GM23338 (cell line): Measurements from ENCODE around the gene CPB2. TPM values are rescaled to one million over a fixed set of nuclear protein-coding genes. Genes with fewer than 3 reads are reported as not detected.

Experiments
- ATAC-seq: fragments of 200-7000 bp; cut with Tn5 transposase; 3 replicates; pipeline ENCODE4 v1.9.1; 2020
- DNase-seq: peaks from one replicate; pipeline ENCODE4 v3.0.0-alpha.2; 2015; ENCODE audit warnings: low spot score
- H2AFZ ChIP-seq: fragments of 200-600 bp; sonication (generic); 2 replicates; pipeline ENCODE4 v1.8.0; 2016; ENCODE audit warnings: antibody characterized with exemption, mild to moderate bottlenecking, moderate library complexity
- H3F3A ChIP-seq: fragments of 200-600 bp; sonication (generic); replicated peaks from 2 replicates; pipeline ENCODE4 v1.8.0; 2017; ENCODE audit warnings: antibody characterized with exemption, mixed run types, low read depth
- H3K27ac ChIP-seq: fragments of 200-600 bp; sonication (generic); 2 replicates; pipeline ENCODE4 v1.6.1; 2016; ENCODE audit warnings: low read depth
- H3K27me3 ChIP-seq: fragments of 200-600 bp; sonication (generic); 2 replicates; pipeline ENCODE4 v1.8.0; 2016; ENCODE audit warnings: mild to moderate bottlenecking, mixed run types, moderate library complexity; ENCODE audit not compliant: insufficient read depth
- H3K36me3 ChIP-seq: fragments of 200-600 bp; sonication (generic); 2 replicates; pipeline ENCODE4 v1.8.0; 2016; ENCODE audit warnings: mild to moderate bottlenecking; ENCODE audit not compliant: insufficient read depth
- H3K4me1 ChIP-seq: fragments of 200-600 bp; sonication (generic); 2 replicates; pipeline ENCODE4 v1.8.0; 2016; ENCODE audit warnings: mild to moderate bottlenecking, moderate library complexity; ENCODE audit not compliant: insufficient read depth
- H3K4me2 ChIP-seq: fragments of 200-600 bp; sonication (generic); 2 replicates; pipeline ENCODE4 v1.7.1; 2017; ENCODE audit warnings: mixed run types
- H3K4me3 ChIP-seq: fragments of 200-600 bp; sonication (generic); 2 replicates; pipeline ENCODE4 v1.6.1; 2016; ENCODE audit warnings: mixed run types
- H3K79me2 ChIP-seq: fragments of 200-600 bp; sonication (generic); replicated peaks from 2 replicates; pipeline ENCODE4 v1.8.0; 2017; ENCODE audit warnings: mild to moderate bottlenecking; ENCODE audit not compliant: insufficient read depth
- H3K9me2 ChIP-seq: fragments of 200-600 bp; sonication (generic); 2 replicates; pipeline ENCODE4 v1.8.0; 2017; ENCODE audit not compliant: insufficient read depth
- H4K20me1 ChIP-seq: fragments of 200-600 bp; sonication (generic); replicated peaks from 2 replicates; pipeline ENCODE4 v1.8.0; 2017; ENCODE audit warnings: mild to moderate bottlenecking; ENCODE audit not compliant: insufficient read depth
- H3K27ac Mint-ChIP-seq: 2 replicates; pipeline ENCODE4 v1.8.0; 2020; ENCODE audit warnings: inconsistent platforms, mild to moderate bottlenecking, moderate library complexity, mixed read lengths
- H3K27me3 Mint-ChIP-seq: 3 replicates; pipeline ENCODE4 v1.8.0; 2022; ENCODE audit warnings: low read depth, mild to moderate bottlenecking, moderate library complexity, mixed read lengths, inconsistent platforms; ENCODE audit not compliant: insufficient read depth, poor library complexity
- H3K36me3 Mint-ChIP-seq: 3 replicates; pipeline ENCODE4 v1.8.0; 2021; ENCODE audit warnings: low read depth, mild to moderate bottlenecking, inconsistent platforms, moderate library complexity, mixed read lengths
- H3K4me1 Mint-ChIP-seq: 3 replicates; pipeline ENCODE4 v1.8.0; 2020; ENCODE audit warnings: mild to moderate bottlenecking, inconsistent platforms, mixed read lengths
- H3K4me3 Mint-ChIP-seq: 3 replicates; pipeline ENCODE4 v1.8.0; 2021; ENCODE audit warnings: moderate library complexity, mild to moderate bottlenecking, inconsistent platforms, mixed read lengths
- H3K9me3 Mint-ChIP-seq: 3 replicates; pipeline ENCODE4 v1.8.0; 2020; ENCODE audit warnings: moderate library complexity, mild to moderate bottlenecking, inconsistent platforms, mixed read lengths
- CREB1 ChIP-seq: fragments of 250-450 bp; sonication (Bioruptor Pico); IDR thresholded peaks from 2 replicates; pipeline ENCODE4 v1.5.0; 2020; ENCODE audit warnings: low read depth, mild to moderate bottlenecking, moderate library complexity
- CTCF ChIP-seq, 2 experiments: fragments of 200-600 bp in 1 of 2; sonication (generic) in 1 of 2; conservative IDR thresholded peaks; 2 replicates each; pipeline versions ENCODE4 v1.5.1 to v1.6.1; 2016 to 2017; ENCODE audit warnings: antibody characterized with exemption in 2 of 2, low read depth in 2 of 2, mild to moderate bottlenecking in 2 of 2, moderate library complexity in 1 of 2
- POLR2AphosphoS5 ChIP-seq: IDR thresholded peaks from 2 replicates; pipeline ENCODE4 v1.6.1; 2016; ENCODE audit warnings: antibody characterized with exemption, low read depth
- REST ChIP-seq: IDR thresholded peaks from one replicate; pipeline ENCODE4 v1.6.1; 2018; ENCODE audit warnings: antibody characterized with exemption; ENCODE audit not compliant: unreplicated experiment
- STAT1 ChIP-seq: IDR thresholded peaks from one replicate; pipeline ENCODE4 v1.6.1; 2016; ENCODE audit warnings: antibody characterized with exemption; ENCODE audit not compliant: unreplicated experiment
- ZNF114 ChIP-seq: fragments of 250-450 bp; sonication (Bioruptor Pico); IDR thresholded peaks from 2 replicates; pipeline ENCODE4 v1.5.0; 2020; ENCODE audit warnings: mild to moderate bottlenecking, moderate library complexity
- ZNF331 ChIP-seq: fragments of 250-450 bp; sonication (Bioruptor Pico); IDR thresholded peaks from 2 replicates; pipeline ENCODE4 v1.5.0; 2020; ENCODE audit warnings: low read depth, mild to moderate bottlenecking, moderate library complexity
- polyA plus RNA-seq: library from polyadenylated mRNA; unstranded; fragments of >200 nt; fragmentation: Nextera tagmentation; extraction: Ambion mirVana; gene quantifications from 2 replicates; pipeline ENCODE4 v1.2.1, GENCODE V29; 2016
- total RNA-seq: library from RNA; depleted of rRNA; stranded (reverse); fragments of >200 nt; shearing (Covaris generic); gene quantifications from 2 replicates; pipeline ENCODE4 v1.2.3, GENCODE V29; 2014

CPB2 gene
- total and polyA plus RNA-seq, 2 experiments from 2014 or later = 0.47 TPM; not detected in 1

- TF ChIP-seq REST (no peak), CREB1 (CRISPR knock-in tag) (no peak), POLR2AphosphoS5 (no peak)
Observed at GRCh38 chr13:46022481-46022880, 82.4 kb downstream of the CPB2 start (continued).

GRCh38 chr13:46016216-46016615, 88.6 kb downstream of the CPB2 start:
- no peaks in the 10 kb centered on the region for H3K9me2 ChIP-seq
- Mint-ChIP-seq H3K27ac (no peak overlapping the region), H3K9me3 (no peaks in the 10 kb centered on the region), H3K4me3 (no peak overlapping the region), H3K27me3 (no peaks in the 10 kb centered on the region), H3K36me3 (peaks cover 11% of the 10 kb centered on the region; the same call in 2 of the 3 replicates), H3K4me1 (no peaks in the 10 kb centered on the region)
- no peak overlapping the region for H3K4me2 ChIP-seq
- no peaks in the 10 kb centered on the region for H3K79me2 ChIP-seq
- H3K36me3 ChIP-seq = peaks cover 11% of the 10 kb centered on the region; the same call in 1 of the 2 replicates
- H3K27ac ChIP-seq = no peak overlapping the region
- ATAC-seq (no peak), DNase-seq (no peak)
- H4K20me1 ChIP-seq = peaks cover 5% of the 10 kb centered on the region; the same call in 1 of the 2 replicates
- no peaks in the 10 kb centered on the region for H3F3A ChIP-seq
- H3K27me3 ChIP-seq = no peaks in the 10 kb centered on the region
- TF ChIP-seq POLR2AphosphoS5 (no peak), ZNF331 (CRISPR knock-in tag) (no peak), STAT1 (no peak)
- H3K4me3 ChIP-seq = no peak overlapping the region
- H3K4me1 ChIP-seq = no peaks in the 10 kb centered on the region
- H2AFZ ChIP-seq = no peak overlapping the region

GRCh38 chr13:46015366-46015765, 89.5 kb downstream of the CPB2 start:
- no peaks in the 10 kb centered on the region for H3K9me2 ChIP-seq
- peaks cover 13% of the 10 kb centered on the region; the same call in 2 of the 3 replicates for H3K36me3 Mint-ChIP-seq
- no peaks in the 10 kb centered on the region for H3K27me3 Mint-ChIP-seq
- H3K79me2 ChIP-seq = no peaks in the 10 kb centered on the region
- no peak for DNase-seq
- H3K27me3 ChIP-seq = no peaks in the 10 kb centered on the region
- H3K4me2 ChIP-seq = no peak overlapping the region
- no peaks in the 10 kb centered on the region for H3K4me1 Mint-ChIP-seq
- no peak for TF ChIP-seq ZNF114 (CRISPR knock-in tag)
- no peak for TF ChIP-seq CTCF (conservative IDR thresholded peaks at IDR 0.05; ENCODE audit: low read depth in 2 of 2)
- no peak overlapping the region for H2AFZ ChIP-seq
- no peak overlapping the region for H3K27ac ChIP-seq
- no peaks in the 10 kb centered on the region for H3F3A ChIP-seq
- H3K4me1 ChIP-seq = no peaks in the 10 kb centered on the region
- no peak overlapping the region for H3K4me3 Mint-ChIP-seq
- peaks cover 5% of the 10 kb centered on the region; the same call in 1 of the 2 replicates for H4K20me1 ChIP-seq
- H3K36me3 ChIP-seq = peaks cover 11% of the 10 kb centered on the region; the same call in 1 of the 2 replicates
- no peaks in the 10 kb centered on the region for H3K9me3 Mint-ChIP-seq
- H3K27ac Mint-ChIP-seq = no peak overlapping the region
- H3K4me3 ChIP-seq = no peak overlapping the region
- no peak for ATAC-seq
